ENCODE data around the gene PLTP. TPM values are rescaled to one million over a fixed set of nuclear protein-coding genes. Genes with fewer than 3 reads are reported as not detected.

The PLTP gene
- total RNA-seq, 1 experiment from 2014 or later = 62.5 TPM

GRCh38 chr20:45909817-45910669 lies 1.9 kb downstream of the PLTP start:
- Histone ChIP-seq H3K4me2 (ENCODE audit: insufficient read depth, insufficient read length, low read length) (peak overlapping the region; percentile 16), H3K23me2 (ENCODE audit: insufficient read length, low read depth, low read length, poor library complexity, severe bottlenecking) (peaks cover 16% of the 10 kb centered on the region), H2AK5ac (ENCODE audit: insufficient read length, low read length) (no peak overlapping the region), H3K9me3 (ENCODE audit: control insufficient read depth, low read depth, low read length) (no peaks in the 10 kb centered on the region), H4K5ac (ENCODE audit: insufficient read length, low read depth, low read length) (no peak overlapping the region), H3K18ac (ENCODE audit: insufficient read length, low read depth, low read length) (no peak overlapping the region), H3K4me1 (ENCODE audit: insufficient read depth, low read length) (no peaks in the 10 kb centered on the region), H2BK15ac (ENCODE audit: low read depth, low read length) (no peak overlapping the region), H4K91ac (ENCODE audit: insufficient read length, low read depth, low read length) (no peak overlapping the region), H3K9ac (ENCODE audit: extremely low read depth, insufficient read length, low read length) (no peak overlapping the region), H2AFZ (ENCODE audit: low read length) (no peak overlapping the region), H3K4ac (ENCODE audit: low read depth, low read length) (no peak overlapping the region), H3T11ph (ENCODE audit: low read length) (no peak overlapping the region), H3K79me2 (ENCODE audit: insufficient read depth, low read length) (no peaks in the 10 kb centered on the region), H3K27me3 (ENCODE audit: insufficient read depth, low read length) (no peaks in the 10 kb centered on the region), H2BK5ac (ENCODE audit: insufficient read length, low read length) (no peak overlapping the region), H2BK20ac (ENCODE audit: low read depth, low read length, poor library complexity, severe bottlenecking) (no peak overlapping the region), H2BK120ac (ENCODE audit: low read depth, low read length, poor library complexity, severe bottlenecking) (no peak overlapping the region), H3K14ac (ENCODE audit: insufficient read depth, low read length) (no peak overlapping the region), H3K56ac (ENCODE audit: insufficient read length, low read depth, low read length) (no peak overlapping the region), H4K20me1 (ENCODE audit: control insufficient read depth, insufficient read depth, insufficient read length) (no peaks in the 10 kb centered on the region), H3K79me1 (ENCODE audit: insufficient read depth, low read depth, low read length, poor library complexity, severe bottlenecking) (no peaks in the 10 kb centered on the region), H3K27ac (ENCODE audit: insufficient read length, low read depth, low read length) (no peak overlapping the region), H2BK12ac (ENCODE audit: insufficient read length, low read depth, low read length) (no peak overlapping the region), H4K8ac (replicated peaks; ENCODE audit: insufficient read length, low read depth, low read length) (no peak overlapping the region), H3K23ac (ENCODE audit: insufficient read length, low read depth, low read length) (no peak overlapping the region)
- no peaks in the 10 kb centered on the region for H3K9me3 Mint-ChIP-seq
- peak overlapping the region in 2 of 3 experiments; percentile 45 to 78; a peak in 2 of 7 replicates for H3K27ac Mint-ChIP-seq
- peaks cover 9 to 18% of the 10 kb centered on the region in 2 experiments for H3K4me1 Mint-ChIP-seq
- no peak for TF ChIP-seq CTCF (conservative IDR thresholded peaks at IDR 0.05)
- no peak for DNase-seq
- H3K36me3 Mint-ChIP-seq (ENCODE audit: insufficient read depth in 1 of 3, low read depth in 3 of 3) = peaks cover 34 to 37% (median 35%) of the 10 kb centered on the region in 3 experiments; a peak in 6 of 7 replicates
- H3K4me3 Mint-ChIP-seq = peak overlapping the region; percentile 81 to 92
- WGBS (ENCODE audit: extremely low coverage, insufficient read length, low lambda C conversion rate) = no CpG with 5 or more reads among the region's 22 CpGs
- no peaks in the 10 kb centered on the region for H3K27me3 Mint-ChIP-seq (ENCODE audit: low read depth)
